Upper lobe of left lung (tissue), 6 donors: ENCODE results near the gene ANKRD34C. TPM values are rescaled to one million over a fixed set of nuclear protein-coding genes. Genes with fewer than 3 reads are reported as not detected.
A peak's percentile ranks its signal among the peaks of the same experiment; 100 is the strongest.

Source experiments
- ATAC-seq, 2 donors: fragments of 200-7000 bp; cut with Tn5 transposase; one replicate each; pipeline ENCODE4 v1.9.1; 2022; ENCODE audit warnings: mild to moderate bottlenecking in 2 of 2, moderate library complexity in 2 of 2; ENCODE audit not compliant: low FRiP score in 2 of 2
- DNase-seq, 2 donors: peaks; one replicate each; pipeline ENCODE4 v3.0.0-alpha.2; 2019 to 2020
- H3K27ac ChIP-seq, 4 donors: fragments of 200-600 bp; sonication (generic); one replicate each; pipeline ENCODE4 v1.5.1; 2016 to 2019
- H3K27me3 ChIP-seq, 4 donors: fragments of 200-600 bp; sonication (generic); one replicate each; pipeline ENCODE4 v1.5.1; 2017 to 2019
- H3K36me3 ChIP-seq, 4 donors: fragments of 200-600 bp; sonication (generic); one replicate each; pipeline ENCODE4 v1.5.1; 2016 to 2019
- H3K4me1 ChIP-seq, 4 donors: fragments of 200-600 bp; sonication (generic); one replicate each; pipeline ENCODE4 v1.5.1; 2018 to 2019
- H3K4me3 ChIP-seq, 4 donors: fragments of 200-600 bp; sonication (generic); one replicate each; pipeline ENCODE4 v1.5.1; 2017 to 2019; ENCODE audit warnings: mild to moderate bottlenecking in 2 of 4, moderate library complexity in 1 of 4
- H3K9me3 ChIP-seq, 4 donors: fragments of 200-600 bp; sonication (generic); one replicate each; pipeline ENCODE4 v1.5.1; 2018 to 2019
- EP300 ChIP-seq, 4 donors: sonication (generic); formaldehyde crosslinking; IDR thresholded peaks; one replicate each; pipeline ENCODE4 v1.5.1; 2017; ENCODE audit warnings: antibody characterized with exemption in 4 of 4, control low read depth in 2 of 4
- POLR2A ChIP-seq, 4 donors: fragments of 450-650 bp; IDR thresholded peaks; one replicate each; pipeline ENCODE4 v1.5.1; 2016 to 2017; ENCODE audit warnings: antibody characterized with exemption in 4 of 4, mild to moderate bottlenecking in 2 of 4
- POLR2AphosphoS5 ChIP-seq, 2 donors: sonication (generic); formaldehyde crosslinking; IDR thresholded peaks; one replicate each; pipeline ENCODE4 v1.5.1; 2017; ENCODE audit warnings: antibody characterized with exemption in 2 of 2
- WGBS, 2 donors: methylation state at CpG; one replicate each; pipeline ENCODE4 v1.1.5; 2017 to 2018; 5-methylcytosine and 5-hydroxymethylcytosine counted together
- total RNA-seq, 6 donors: library from RNA; depleted of rRNA in 4 of 6; stranded (reverse); fragments of >200 nt in 4 of 6; gene quantifications; one replicate each; pipeline versions ENCODE4 v1.1.0 to v1.2.1, GENCODE V29; 2016 to 2021
- TF ChIP-seq, protein P1 (sequence below), 6 experiments: fragments of 450-650 bp in 4 of 6; fragments of 200-600 bp in 2 of 6; sonication (generic) in 2 of 6; IDR thresholded peaks; one replicate each; pipeline ENCODE4 v1.5.1; 2016 to 2019; ENCODE audit warnings: antibody characterized with exemption in 6 of 6
- donor health status: DM: no; HTN: no; CAD: no; lungs with moderate emphysema.
- donor health status: DM: no; HTN: yes; CAD: no; lungs with severe emphysema.

Gene ANKRD34C
- total RNA-seq, 6 donors from 2014 or later: not detected

DNA sequence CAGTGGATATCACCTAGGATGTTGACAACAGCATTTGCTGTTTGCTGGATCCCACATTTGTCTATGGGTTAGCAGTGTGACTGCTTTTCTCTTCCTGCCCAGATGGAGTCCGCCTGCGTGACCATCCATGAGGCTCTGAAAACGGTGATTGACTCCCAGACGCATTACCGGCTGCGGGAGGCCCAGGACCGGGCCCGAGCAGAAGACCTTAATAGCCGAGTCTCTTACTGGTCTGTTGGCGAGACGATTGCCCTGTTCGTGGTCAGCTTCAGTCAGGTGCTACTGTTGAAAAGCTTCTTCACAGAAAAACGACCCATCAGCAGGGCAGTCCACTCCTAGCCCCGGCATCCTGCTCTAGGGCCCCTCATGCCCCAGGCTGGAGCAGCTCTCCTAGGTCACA lies 39.4 kb downstream of the ANKRD34C start:
- H3K27me3 ChIP-seq: no peaks in the 10 kb centered on the region
- H3K36me3 ChIP-seq: peaks cover 8 to 42% (median 28%) of the 10 kb centered on the region in 4 donors
- TF ChIP-seq POLR2A (IDR thresholded peaks at IDR 0.05) (no peak), POLR2AphosphoS5 (IDR thresholded peaks at IDR 0.05) (no peak), EP300 (IDR thresholded peaks at IDR 0.05) (no peak)
- TF ChIP-seq, protein P1, sequence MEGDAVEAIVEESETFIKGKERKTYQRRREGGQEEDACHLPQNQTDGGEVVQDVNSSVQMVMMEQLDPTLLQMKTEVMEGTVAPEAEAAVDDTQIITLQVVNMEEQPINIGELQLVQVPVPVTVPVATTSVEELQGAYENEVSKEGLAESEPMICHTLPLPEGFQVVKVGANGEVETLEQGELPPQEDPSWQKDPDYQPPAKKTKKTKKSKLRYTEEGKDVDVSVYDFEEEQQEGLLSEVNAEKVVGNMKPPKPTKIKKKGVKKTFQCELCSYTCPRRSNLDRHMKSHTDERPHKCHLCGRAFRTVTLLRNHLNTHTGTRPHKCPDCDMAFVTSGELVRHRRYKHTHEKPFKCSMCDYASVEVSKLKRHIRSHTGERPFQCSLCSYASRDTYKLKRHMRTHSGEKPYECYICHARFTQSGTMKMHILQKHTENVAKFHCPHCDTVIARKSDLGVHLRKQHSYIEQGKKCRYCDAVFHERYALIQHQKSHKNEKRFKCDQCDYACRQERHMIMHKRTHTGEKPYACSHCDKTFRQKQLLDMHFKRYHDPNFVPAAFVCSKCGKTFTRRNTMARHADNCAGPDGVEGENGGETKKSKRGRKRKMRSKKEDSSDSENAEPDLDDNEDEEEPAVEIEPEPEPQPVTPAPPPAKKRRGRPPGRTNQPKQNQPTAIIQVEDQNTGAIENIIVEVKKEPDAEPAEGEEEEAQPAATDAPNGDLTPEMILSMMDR (IDR thresholded peaks at IDR 0.05): no peak
- no peaks in the 10 kb centered on the region for H3K9me3 ChIP-seq
- no peak overlapping the region for H3K4me3 ChIP-seq
- ATAC-seq: no peak
- DNase-seq: peak in 1 of 2 donors; percentile 59
- H3K27ac ChIP-seq: no peak overlapping the region
- no peaks in the 10 kb centered on the region for H3K4me1 ChIP-seq
- WGBS, 2 donors: 91 to 92% methylated on average over 4 to 14 of the region's 14 CpGs

DNA sequence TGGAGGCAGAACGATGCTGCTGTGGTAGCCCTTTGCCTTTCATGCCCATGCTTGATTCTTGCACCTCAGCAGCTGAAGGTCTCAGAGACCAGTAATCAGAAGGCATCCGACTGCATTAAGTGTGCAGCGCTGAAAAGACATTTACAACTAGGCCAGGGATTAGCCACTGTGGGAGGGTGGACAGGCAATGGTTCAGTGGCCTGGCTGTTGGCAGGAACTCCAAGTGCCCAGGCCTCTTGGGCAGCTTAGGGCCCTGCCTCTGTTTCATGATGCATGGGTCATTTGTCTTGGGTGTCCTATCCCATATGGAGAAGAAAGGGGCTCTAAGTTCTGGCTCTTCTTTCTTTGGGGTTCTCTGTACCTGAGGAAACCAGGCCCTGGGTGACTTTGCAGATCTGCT lies 39.8 kb downstream of the ANKRD34C start:
- H3K27me3 ChIP-seq: no peaks in the 10 kb centered on the region
- no peak for ATAC-seq
- TF ChIP-seq POLR2A (IDR thresholded peaks at IDR 0.05) (no peak), POLR2AphosphoS5 (IDR thresholded peaks at IDR 0.05) (no peak), EP300 (IDR thresholded peaks at IDR 0.05) (no peak)
- TF ChIP-seq, protein P1 (IDR thresholded peaks at IDR 0.05): no peak
- no peak overlapping the region for H3K27ac ChIP-seq
- no peak overlapping the region for H3K4me3 ChIP-seq
- DNase-seq: no peak
- H3K9me3 ChIP-seq: no peaks in the 10 kb centered on the region
- no peaks in the 10 kb centered on the region for H3K4me1 ChIP-seq
- WGBS, 2 donors: 100% methylated on average over 1 to 3 of the region's 3 CpGs
- H3K36me3 ChIP-seq: peaks cover 8 to 38% (median 24%) of the 10 kb centered on the region in 4 donors

DNA sequence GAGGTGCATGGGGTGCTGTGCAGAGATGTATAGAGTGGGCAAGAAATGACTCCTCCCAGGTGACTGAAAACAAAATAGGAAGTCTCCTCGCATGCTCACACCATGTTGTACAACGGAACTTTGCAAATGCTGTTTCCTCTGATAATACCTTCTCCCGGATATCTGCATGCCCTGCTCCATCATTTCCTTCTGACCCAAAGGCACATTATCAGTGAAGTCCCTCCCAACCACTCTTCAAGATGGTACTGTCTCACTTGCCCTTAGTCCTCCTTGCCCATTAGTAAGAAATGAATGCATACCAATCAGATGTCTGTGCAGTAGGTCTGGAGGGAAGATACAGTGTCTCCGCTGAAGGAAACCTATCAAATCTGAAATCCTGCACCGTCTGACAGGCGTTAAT lies 40.4 kb downstream of the ANKRD34C start:
- TF ChIP-seq POLR2AphosphoS5 (IDR thresholded peaks at IDR 0.05) (no peak), EP300 (IDR thresholded peaks at IDR 0.05) (no peak), POLR2A (IDR thresholded peaks at IDR 0.05) (no peak)
- TF ChIP-seq, protein P1 (IDR thresholded peaks at IDR 0.05): no peak
- ATAC-seq: no peak
- H3K36me3 ChIP-seq: peaks cover 8 to 33% (median 20%) of the 10 kb centered on the region in 4 donors
- H3K4me1 ChIP-seq: no peaks in the 10 kb centered on the region
- 57 to 66% methylated on average over 6 of the region's 6 CpGs for WGBS, 2 donors
- H3K9me3 ChIP-seq: no peaks in the 10 kb centered on the region
- no peak overlapping the region for H3K27ac ChIP-seq
- DNase-seq: no peak
- H3K4me3 ChIP-seq: no peak overlapping the region
- H3K27me3 ChIP-seq: no peaks in the 10 kb centered on the region

DNA sequence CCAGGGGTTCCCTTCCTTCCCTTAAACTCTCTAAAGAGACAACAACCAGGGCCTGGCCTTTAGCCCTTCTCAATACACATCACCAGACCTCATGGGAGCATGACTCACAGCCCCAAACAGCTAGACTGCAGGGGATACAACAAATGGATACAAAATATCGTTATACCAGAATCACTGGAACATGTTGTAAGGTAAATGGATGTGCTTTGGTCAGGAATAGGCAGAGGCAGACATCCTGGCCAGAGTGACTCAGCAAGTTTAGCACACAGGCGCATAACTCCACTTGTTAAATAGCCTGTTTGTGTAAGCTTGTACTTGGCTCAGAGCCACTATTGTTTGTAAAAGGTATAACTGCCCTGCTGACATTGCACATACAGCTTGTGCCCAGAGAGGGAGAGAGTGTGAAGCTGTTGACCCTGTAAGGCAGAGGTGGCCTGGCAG lies 46.7 kb downstream of the ANKRD34C start:
- Histone ChIP-seq H3K36me3 (no peaks in the 10 kb centered on the region), H3K9me3 (no peaks in the 10 kb centered on the region), H3K27me3 (no peaks in the 10 kb centered on the region), H3K4me1 (peaks cover 0 to 2% (median 0%) of the 10 kb centered on the region in 4 donors), H3K4me3 (no peak overlapping the region), H3K27ac (no peak overlapping the region)
- ATAC-seq (no peak), DNase-seq (no peak)
- 69 to 71% methylated on average over 2 of the region's 2 CpGs for WGBS, 2 donors
- no peak for TF ChIP-seq POLR2A (IDR thresholded peaks at IDR 0.05)
- TF ChIP-seq, protein P1 (IDR thresholded peaks at IDR 0.05): no peak
- TF ChIP-seq POLR2AphosphoS5 (IDR thresholded peaks at IDR 0.05): no peak
- TF ChIP-seq EP300 (IDR thresholded peaks at IDR 0.05): no peak

Other genes with a start within 250 kb of the ANKRD34C start
- gene RASGRF1, start 191.9 kb upstream of the ANKRD34C start, total RNA-seq: 10 to 100 TPM; 27.2 to 64.6 (median 54.7) TPM
- 10 to 100 TPM; 28.3 to 57.5 (median 49.9) TPM for gene TMED3, start 28.4 kb downstream of the ANKRD34C start, total RNA-seq
- under 1 TPM in 5 of 6 donors, not detected in 1; 0.15 to 0.67 (median 0.30) TPM for gene MINAR1, start 149.6 kb downstream of the ANKRD34C start, total RNA-seq